Prostate gland (tissue), 2 donors: ENCODE measurements around the gene ANKRD11. TPM values are rescaled to one million over a fixed set of nuclear protein-coding genes. Genes with fewer than 3 reads are reported as not detected.
"Not testable (repeated sequence)": the region's sequence is repeated elsewhere in the genome, so short reads cannot be mapped to it uniquely, and the experiment has no call there.

ENCODE experiments used
- DNase-seq: peaks from one replicate; pipeline ENCODE4 v3.0.0-alpha.2; 2019; ENCODE audit warnings: low spot score
- H3K27ac ChIP-seq, 2 donors: fragments of 200-600 bp; sonication (generic); 2 replicates each; pipeline ENCODE4 v1.5.1; 2017 to 2019
- H3K27me3 ChIP-seq: fragments of 200-600 bp; sonication (generic); replicated peaks from 2 replicates; pipeline ENCODE4 v1.5.1; 2019; ENCODE audit not compliant: insufficient read depth
- H3K36me3 ChIP-seq, 2 donors: fragments of 200-600 bp; sonication (generic); 1 replicate in 1 of 2; 2 replicates in 1 of 2; pipeline versions ENCODE4 v1.5.1 to v1.8.1; 2017 to 2019
- H3K4me1 ChIP-seq: fragments of 200-600 bp; sonication (generic); replicated peaks from 2 replicates; pipeline ENCODE4 v1.5.1; 2019
- H3K4me3 ChIP-seq, 2 donors: fragments of 200-600 bp; sonication (generic); 2 replicates each; pipeline ENCODE4 v1.5.1; 2017 to 2019
- H3K9me3 ChIP-seq: fragments of 200-600 bp; sonication (generic); 2 replicates; pipeline ENCODE4 v1.5.1; 2017
- CTCF ChIP-seq, 4 experiments: fragments of 200-600 bp in 2 of 4; fragments of 450-650 bp in 2 of 4; sonication (generic) in 2 of 4; IDR thresholded peaks; 1 replicate in 3 of 4; 2 replicates in 1 of 4; pipeline ENCODE4 v1.5.1; 2016 to 2019; ENCODE audit warnings: antibody characterized with exemption in 4 of 4, mild to moderate bottlenecking in 2 of 4, moderate library complexity in 2 of 4
- POLR2A ChIP-seq: fragments of 450-650 bp; IDR thresholded peaks from one replicate; pipeline ENCODE4 v1.6.1; 2016; ENCODE audit warnings: antibody characterized with exemption, mild to moderate bottlenecking
- POLR2AphosphoS5 ChIP-seq: sonication (generic); formaldehyde crosslinking; IDR thresholded peaks from one replicate; pipeline ENCODE4 v1.6.1; 2017; ENCODE audit warnings: antibody characterized with exemption
- WGBS: methylation state at CpG from one replicate; pipeline ENCODE4 v1.1.5; 2018; 5-methylcytosine and 5-hydroxymethylcytosine counted together
- intact Hi-C: fragments of 100-400 bp; cut with DNase I; formaldehyde crosslinking; loops from one replicate; pipeline ENCODE4 v1.14.2; 2022
- total RNA-seq, 2 donors: library from RNA; depleted of rRNA; stranded (reverse); fragments of >200 nt; gene quantifications; one replicate each; pipeline ENCODE4 v1.1.0, GENCODE V29; 2016

The ANKRD11 gene
- total RNA-seq, 2 donors from 2014 or later = 66.2 to 143 TPM

GRCh38 chr16:89461890-89462289 lies 28.5 kb downstream of the ANKRD11 start:
- H3K27ac ChIP-seq, DNase-seq, H3K4me3 ChIP-seq, H3K9me3 ChIP-seq, intact Hi-C loops, H3K36me3 ChIP-seq, H3K4me1 ChIP-seq, H3K27me3 ChIP-seq: not testable (repeated sequence)
- 83% methylated on average over 12 of the region's 15 CpGs for WGBS

GRCh38 chr16:89460556-89460955 lies 29.8 kb downstream of the ANKRD11 start:
- DNase-seq = no peak
- Histone ChIP-seq H3K9me3 (no peaks in the 10 kb centered on the region), H3K27me3 (no peaks in the 10 kb centered on the region), H3K4me3 (no peak overlapping the region), H3K4me1 (no peaks in the 10 kb centered on the region), H3K36me3 (no peaks in the 10 kb centered on the region), H3K27ac (no peak overlapping the region)
- TF ChIP-seq POLR2A (no peak), POLR2AphosphoS5 (no peak), CTCF (IDR thresholded peaks at IDR 0.05) (no peak)
- intact Hi-C loops = no loop called here
- 86% methylated on average over 6 of the region's 6 CpGs for WGBS

- Histone ChIP-seq H3K9me3 (no peaks in the 10 kb centered on the region), H3K36me3 (no peaks in the 10 kb centered on the region), H3K27me3 (no peaks in the 10 kb centered on the region), H3K4me3 (no peak overlapping the region), H3K4me1 (no peaks in the 10 kb centered on the region), H3K27ac (no peak overlapping the region)
- WGBS = 65% methylated on average over 2 of the region's 2 CpGs
- no peak for TF ChIP-seq CTCF (IDR thresholded peaks at IDR 0.05)
- DNase-seq = no peak
- intact Hi-C loops = no loop called here
Measured at GRCh38 chr16:89458967-89459366, 31.4 kb downstream of the ANKRD11 start.

GRCh38 chr16:89458551-89458950 lies 31.8 kb downstream of the ANKRD11 start:
- no peaks in the 10 kb centered on the region for H3K27me3 ChIP-seq
- WGBS = 55% methylated on average over 7 of the region's 7 CpGs
- H3K36me3 ChIP-seq = no peaks in the 10 kb centered on the region
- H3K9me3 ChIP-seq = no peaks in the 10 kb centered on the region
- TF ChIP-seq CTCF (IDR thresholded peaks at IDR 0.05) (no peak), POLR2AphosphoS5 (no peak), POLR2A (no peak)
- H3K27ac ChIP-seq = no peak overlapping the region
- DNase-seq = no peak
- H3K4me3 ChIP-seq = no peak overlapping the region
- intact Hi-C loops = no loop called here
- no peaks in the 10 kb centered on the region for H3K4me1 ChIP-seq

DNA sequence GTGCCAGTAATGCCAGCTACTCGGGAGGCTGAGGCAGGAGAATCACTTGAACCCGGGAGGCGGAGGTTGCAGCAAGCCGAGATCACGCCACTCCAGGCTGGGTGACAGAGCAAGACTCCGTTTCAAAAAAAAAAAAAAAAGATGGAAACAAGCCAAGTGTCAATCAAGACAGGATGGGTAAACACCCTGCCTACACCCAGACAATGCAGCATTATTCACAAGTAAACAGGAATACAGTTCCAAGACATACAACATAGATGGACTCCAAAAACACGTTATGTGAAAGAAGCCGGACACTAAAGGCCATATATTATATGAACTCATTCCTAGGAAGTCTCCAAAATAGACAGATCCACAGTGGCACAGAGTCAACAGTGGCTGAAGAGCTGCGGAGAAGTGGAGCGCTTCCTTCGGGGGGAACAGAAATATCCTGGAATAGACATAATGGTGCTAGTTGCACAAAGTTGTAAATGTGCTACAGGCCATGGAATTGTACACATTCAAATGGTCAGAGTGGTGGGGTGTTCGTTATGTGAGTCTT lies 33.9 kb downstream of the ANKRD11 start:
- Histone ChIP-seq H3K9me3 (no peaks in the 10 kb centered on the region), H3K36me3 (no peaks in the 10 kb centered on the region), H3K4me1 (no peaks in the 10 kb centered on the region), H3K27me3 (no peaks in the 10 kb centered on the region), H3K27ac (no peak overlapping the region), H3K4me3 (no peak overlapping the region)
- DNase-seq = no peak
- TF ChIP-seq CTCF (IDR thresholded peaks at IDR 0.05) (no peak), POLR2AphosphoS5 (no peak), POLR2A (no peak)
- intact Hi-C loops = no loop called here
- WGBS = 76% methylated on average over 12 of the region's 12 CpGs
